HepG2 (cell line): ENCODE results near the gene MSH3. TPM values are rescaled to one million over a fixed set of nuclear protein-coding genes. Genes with fewer than 3 reads are reported as not detected.

Experiments used
- ATAC-seq: fragments of 200-7000 bp; cut with Tn5 transposase; 3 replicates; pipeline ENCODE4 v1.9.1; 2020; ENCODE audit warnings: mild to moderate bottlenecking, moderate library complexity
- BruUV-seq: library from RNA; stranded (reverse); fragments of 400-500 nt; replicated peaks from 2 replicates; lab custom pipeline; 2021; lab: Mats Ljungman, UMichigan
- CTCF ChIA-PET: fragments of 300-600 bp; formaldehyde crosslinking; extraction: SDS; loops from one replicate; lab custom pipeline; 2021; ENCODE audit warnings: low total read pairs, inconsistent platforms, low intra/inter-chr PET ratio; lab: Yijun Ruan, JAX
- POLR2A ChIA-PET: fragments of 350-600 bp; sonication (Branson Sonifier 250); formaldehyde crosslinking; loops from one replicate; lab custom pipeline; 2020; ENCODE audit warnings: antibody characterized with exemption, inconsistent platforms; lab: Yijun Ruan, JAX
- DNase-seq: peaks from one replicate; pipeline ENCODE4 v3.0.0-alpha.2; 2015; ENCODE audit warnings: low spot score
- FAIRE-seq: peaks from 3 replicates; lab custom pipeline; 2011; peaks lifted over from hg19 to GRCh38; lab: Jason Lieb, UNC
- H2AFZ ChIP-seq: one replicate; pipeline ENCODE4 v1.6.1; 2011; ENCODE audit warnings: low read length, inconsistent platforms
- H3K27ac ChIP-seq: fragments of 300-600 bp; 3 replicates; pipeline ENCODE4 v1.8.0; 2011; ENCODE audit warnings: mixed run types, mild to moderate bottlenecking, mixed read lengths, low read length, inconsistent platforms; ENCODE audit not compliant: insufficient read depth; ENCODE audit errors: extremely low read length
- H3K27me3 ChIP-seq, 2 experiments: fragments of 200-600 bp in 1 of 2; 2 replicates in 1 of 2; 3 replicates in 1 of 2; pipeline versions ENCODE4 v1.6.0 to v1.8.0; 2011; ENCODE audit warnings: low read length in 2 of 2, mild to moderate bottlenecking in 2 of 2, moderate library complexity in 2 of 2, inconsistent platforms in 1 of 2; ENCODE audit not compliant: insufficient read depth in 2 of 2, control insufficient read depth in 1 of 2
- H3K36me3 ChIP-seq, 2 experiments: fragments of 200-600 bp in 1 of 2; replicated peaks in 1 of 2; 2 replicates in 1 of 2; 3 replicates in 1 of 2; pipeline versions ENCODE4 v1.5.1 to v1.8.0; 2011; ENCODE audit warnings: low read length in 2 of 2, inconsistent platforms in 1 of 2; ENCODE audit not compliant: insufficient read depth in 2 of 2, control insufficient read depth in 1 of 2
- H3K4me1 ChIP-seq: 2 replicates; pipeline ENCODE4 v1.5.1; 2012; ENCODE audit warnings: low read length, inconsistent platforms; ENCODE audit not compliant: insufficient read depth
- H3K4me2 ChIP-seq: 2 replicates; pipeline ENCODE4 v1.6.0; 2011; ENCODE audit warnings: low read depth, low read length, inconsistent platforms
- H3K4me3 ChIP-seq, 3 experiments: fragments of 200-600 bp in 1 of 3; sonication (generic), shearing (Covaris generic) in 1 of 3; replicated peaks in 1 of 3; 2 replicates each; pipeline ENCODE4 v1.5.1; 2011 to 2016; ENCODE audit warnings: low read length in 3 of 3, inconsistent platforms in 2 of 3, low read depth in 2 of 3, mild to moderate bottlenecking in 2 of 3, control low read depth in 1 of 3, mixed read lengths in 1 of 3; ENCODE audit not compliant: insufficient read depth in 1 of 3
- H3K79me2 ChIP-seq: one replicate; pipeline ENCODE4 v1.6.1; 2011; ENCODE audit warnings: low read length, inconsistent platforms; ENCODE audit not compliant: insufficient read depth
- H3K9ac ChIP-seq: 2 replicates; pipeline ENCODE4 v1.6.0; 2011; ENCODE audit warnings: mild to moderate bottlenecking, low read depth, low read length, inconsistent platforms; ENCODE audit not compliant: insufficient read depth
- H3K9me3 ChIP-seq: 2 replicates; pipeline ENCODE4 v1.5.1; 2012; ENCODE audit warnings: mild to moderate bottlenecking, low read length
- H4K20me1 ChIP-seq: 2 replicates; pipeline ENCODE4 v1.6.0; 2011; ENCODE audit warnings: inconsistent platforms, mild to moderate bottlenecking, low read length, moderate library complexity; ENCODE audit not compliant: insufficient read depth
- AFF4 ChIP-seq: sonication (generic); formaldehyde crosslinking; IDR thresholded peaks from 2 replicates; pipeline ENCODE4 v1.4.0; 2020; ENCODE audit warnings: missing genetic modification reagents
- BRF2 ChIP-seq: sonication (generic); formaldehyde crosslinking; IDR thresholded peaks from 2 replicates; pipeline ENCODE4 v1.8.1; 2022; ENCODE audit warnings: mild to moderate bottlenecking, missing genetic modification reagents
- SIX4 ChIP-seq: sonication (generic); formaldehyde crosslinking; IDR thresholded peaks from 2 replicates; pipeline ENCODE4 v1.4.0; 2020; ENCODE audit warnings: missing genetic modification reagents
- SNAPC2 ChIP-seq: sonication (generic); formaldehyde crosslinking; IDR thresholded peaks from 2 replicates; pipeline ENCODE4 v1.8.1; 2022; ENCODE audit warnings: mild to moderate bottlenecking, missing genetic modification reagents
- ZNF441 ChIP-seq: sonication (generic); formaldehyde crosslinking; IDR thresholded peaks from 2 replicates; pipeline ENCODE4 v1.7.0; 2021; ENCODE audit warnings: missing genetic modification reagents, borderline replicate concordance
- ZNF501 ChIP-seq: sonication (generic); formaldehyde crosslinking; IDR thresholded peaks from 2 replicates; pipeline ENCODE4 v1.5.1; 2020; ENCODE audit warnings: mild to moderate bottlenecking, moderate library complexity, missing genetic modification reagents
- WGBS: methylation state at CpG from one replicate; pipeline ENCODE4 v1.1.6; 2017; ENCODE audit warnings: low lambda C conversion rate; 5-methylcytosine and 5-hydroxymethylcytosine counted together
- in situ Hi-C: cut with HindIII; loops from 2 replicates; pipeline ENCODE4 v1.10.0; 2017; ENCODE audit warnings: low pct_unique_long_range_greater_than_20kb; ENCODE audit not compliant: extremely low pct_ligation_motif_present
- intact Hi-C: fragments of 100-400 bp; cut with micrococcal nuclease; formaldehyde crosslinking; loops from one replicate; pipeline ENCODE4 v1.10.0; 2022; ENCODE audit not compliant: unreplicated experiment
- polyA plus RNA-seq, 8 experiments: library from polyadenylated mRNA; depleted of rRNA in 3 of 8; stranded (reverse) in 7 of 8; unstranded in 1 of 8; fragments of >200 nt; fragmentation: Illumina TruSeq in 4 of 8; extraction: Trizol in 4 of 8; gene quantifications; 2 replicates each; pipeline versions ENCODE4 v1.2.1 to v1.2.3, GENCODE V29; 2011 to 2016; ENCODE audit warnings: low read depth in 4 of 8, missing spikeins in 1 of 8, mixed read lengths in 1 of 8; ENCODE audit not compliant: insufficient read depth in 1 of 8
- total RNA-seq, 5 experiments: library from RNA; depleted of rRNA; stranded (reverse); fragments of >200 nt; fragmentation: Illumina TruSeq; extraction: Trizol; gene quantifications; 2 replicates each; pipeline ENCODE4 v1.2.3, GENCODE V29; 2016; ENCODE audit warnings: low read depth in 1 of 5

MSH3 gene
- total and polyA plus RNA-seq, 2 of the 13 experiments (the other 11 are each of a cell fraction or from before 2014, with no cell fraction given): 4.0 to 16.4 TPM

DNA sequence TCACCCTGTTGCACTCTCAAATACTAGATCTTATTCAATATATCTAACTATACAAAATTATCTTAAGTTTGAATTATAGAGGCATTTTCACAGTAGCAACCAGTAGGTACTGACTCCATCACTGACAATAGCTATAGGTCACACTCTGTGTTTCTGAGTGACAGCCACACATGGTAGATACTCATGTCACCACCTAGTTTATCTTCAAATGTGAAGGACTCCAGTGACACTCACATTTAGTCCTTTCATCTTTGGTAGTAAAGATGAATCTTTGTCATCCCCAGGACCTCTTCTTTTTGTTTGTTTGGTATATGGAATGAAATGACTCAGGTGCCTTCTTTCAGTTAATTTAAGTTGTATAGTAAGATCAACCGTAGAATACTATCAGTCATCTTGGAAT, 102.8 kb downstream of the MSH3 start:
- no peaks in the 10 kb centered on the region for H3K79me2 ChIP-seq
- no peaks in the 10 kb centered on the region for H3K9me3 ChIP-seq
- 93% methylated on average over 1 of the region's 1 CpG for WGBS
- POLR2A ChIA-PET: no interaction called here
- CTCF ChIA-PET: no interaction called here
- DNase-seq (no peak), FAIRE-seq (no peak), ATAC-seq (no peak)
- no peaks in the 10 kb centered on the region for H3K4me1 ChIP-seq
- BruUV-seq: no TSS peak
- intact Hi-C loops (no loop called here), in situ Hi-C loops (no loop called here)
- peaks cover 0 to 10% of the 10 kb centered on the region in 2 experiments; a peak in 1 of 5 replicates for H3K36me3 ChIP-seq
- H3K4me3 ChIP-seq: no peak overlapping the region
- H3K27me3 ChIP-seq: no peaks in the 10 kb centered on the region
- no peak overlapping the region for H3K27ac ChIP-seq
- no peak overlapping the region for H3K9ac ChIP-seq
- H3K4me2 ChIP-seq: no peak overlapping the region
- TF ChIP-seq SIX4: no peak
- no peak for TF ChIP-seq SNAPC2
- no peak for TF ChIP-seq ZNF501
- no peak for TF ChIP-seq BRF2 (CRISPR knock-in tag)
- TF ChIP-seq AFF4 (CRISPR knock-in tag): no peak
- TF ChIP-seq ZNF441 (CRISPR knock-in tag): no peak
- no peak overlapping the region for H2AFZ ChIP-seq
- H4K20me1 ChIP-seq: no peaks in the 10 kb centered on the region
